ENCODE data around the gene IARS2. TPM values are rescaled to one million over a fixed set of nuclear protein-coding genes. Genes with fewer than 3 reads are reported as not detected.

IARS2 gene
- total RNA-seq (10 to 100 TPM; 80.8 to 83.0 TPM), polyA plus RNA-seq (68.9 TPM)

- H3K4me1 ChIP-seq (ENCODE audit: insufficient read depth, low read length), result peaks cover 22% of the 10 kb centered on the region
- no peaks in the 10 kb centered on the region for H3K27me3 Mint-ChIP-seq
- H3K9me3 ChIP-seq (ENCODE audit: low read length), result no peaks in the 10 kb centered on the region
- peaks cover 32 to 52% (median 38%) of the 10 kb centered on the region in 3 donors for H3K4me1 Mint-ChIP-seq
- DNase-seq, result peak; percentile 88 to 94 (median 90)
- H3K4me3 Mint-ChIP-seq, result peak within 1 kb of the TSS; percentile 53 to 89 (median 82)
- H3K36me3 ChIP-seq (ENCODE audit: insufficient read depth, low read length), result no peaks in the 10 kb centered on the region
- peaks cover 0 to 29% (median 7%) of the 10 kb centered on the region in 3 donors for H3K36me3 Mint-ChIP-seq
- POLR2A ChIA-PET, result interaction anchor here (1.2 kb wide), 1 partner anchor 37 kb away, joined by 4 read pairs; no protein-coding TSS in a partner anchor
- CTCF ChIA-PET, result interaction anchor here (1.1 kb wide), 2 partner anchors 21 to 105 kb away, joined by 3 read pairs; no protein-coding TSS in a partner anchor
- peak within 1 kb of the TSS; percentile 89 for H3K4me3 ChIP-seq (ENCODE audit: low read length)
- peak within 1 kb of the TSS; percentile 39 to 88 (median 70) for H3K27ac Mint-ChIP-seq
- peak within 1 kb of the TSS; percentile 81 for H3K27ac ChIP-seq (ENCODE audit: low read depth, low read length)
- no peaks in the 10 kb centered on the region for H3K27me3 ChIP-seq (ENCODE audit: insufficient read depth, low read length, poor library complexity, severe bottlenecking)
- H3K9me3 Mint-ChIP-seq, result no peaks in the 10 kb centered on the region
Measured at GRCh38 chr1:220094016-220094911, at the start of gene IARS2. Gene IARS2, plus strand, starts transcription at chr1:220094132. Its CDS starts 85 bp downstream, at chr1:220094217.

- H3K9me3 Mint-ChIP-seq, result no peaks in the 10 kb centered on the region
- CTCF ChIA-PET, result no interaction called here
- Histone ChIP-seq H3K36me3 (ENCODE audit: insufficient read depth, low read length) (no peaks in the 10 kb centered on the region), H3K4me1 (ENCODE audit: insufficient read depth, low read length) (peaks cover 26% of the 10 kb centered on the region), H3K9me3 (ENCODE audit: low read length) (no peaks in the 10 kb centered on the region), H3K27me3 (ENCODE audit: insufficient read depth, low read length, poor library complexity, severe bottlenecking) (no peaks in the 10 kb centered on the region), H3K27ac (ENCODE audit: low read depth, low read length) (peak overlapping the region; percentile 87), H3K4me3 (ENCODE audit: low read length) (peak overlapping the region; percentile 81)
- H3K4me1 Mint-ChIP-seq, result peaks cover 30 to 55% (median 41%) of the 10 kb centered on the region in 3 donors
- DNase-seq, result no peak
- H3K36me3 Mint-ChIP-seq, result peaks cover 0 to 27% (median 0%) of the 10 kb centered on the region in 3 donors
- POLR2A ChIA-PET, result interaction anchor here (0.6 kb wide), 1 partner anchor 26 kb away, joined by 3 read pairs; no protein-coding TSS in a partner anchor
- H3K27me3 Mint-ChIP-seq, result no peaks in the 10 kb centered on the region
- H3K4me3 Mint-ChIP-seq, result peak overlapping the region; percentile 85 to 97 (median 94)
- H3K27ac Mint-ChIP-seq, result peak overlapping the region; percentile 90 to 99 (median 95)
Measured at GRCh38 chr1:220044678-220045355, 49.1 kb upstream of the IARS2 start.

- no peaks in the 10 kb centered on the region for H3K27me3 ChIP-seq (ENCODE audit: insufficient read depth, low read length, poor library complexity, severe bottlenecking)
- H3K4me3 ChIP-seq (ENCODE audit: low read length), result peak overlapping the region; percentile 81
- POLR2A ChIA-PET, result interaction anchor here (0.6 to 1.0 kb wide), 2 partner anchors 9 to 44 kb away, joined by 7 to 8 read pairs; partner anchors contain the start of gene BPNT1
- no peaks in the 10 kb centered on the region for H3K36me3 ChIP-seq (ENCODE audit: insufficient read depth, low read length)
- Mint-ChIP-seq H3K27ac (peak overlapping the region; percentile 90 to 99 (median 95)), H3K36me3 (peaks cover 0 to 23% (median 0%) of the 10 kb centered on the region in 3 donors), H3K4me3 (peak overlapping the region; percentile 85 to 97 (median 94)), H3K9me3 (no peaks in the 10 kb centered on the region), H3K27me3 (no peaks in the 10 kb centered on the region), H3K4me1 (peaks cover 30 to 55% (median 41%) of the 10 kb centered on the region in 3 donors)
- CTCF ChIA-PET, result interaction anchor here (0.7 to 1.3 kb wide), 3 partner anchors 12 to 66 kb away, joined by 3 read pairs; no protein-coding TSS in a partner anchor
- H3K27ac ChIP-seq (ENCODE audit: low read depth, low read length), result peak overlapping the region; percentile 87
- H3K4me1 ChIP-seq (ENCODE audit: insufficient read depth, low read length), result peaks cover 26% of the 10 kb centered on the region
- peak in 3 of 5 donors; percentile 17 to 47 (median 18) for DNase-seq
- no peaks in the 10 kb centered on the region for H3K9me3 ChIP-seq (ENCODE audit: low read length)
Measured at GRCh38 chr1:220045356-220046051, 48.4 kb upstream of the IARS2 start.

- peaks cover 26% of the 10 kb centered on the region for H3K4me1 ChIP-seq (ENCODE audit: insufficient read depth, low read length)
- CTCF ChIA-PET, result interaction anchor here (0.7 to 1.3 kb wide), 4 partner anchors 10 to 66 kb away, joined by 3 to 4 read pairs (median 3); no protein-coding TSS in a partner anchor
- POLR2A ChIA-PET, result interaction anchor here (0.6 to 1.0 kb wide), 2 partner anchors 8 to 43 kb away, joined by 7 to 8 read pairs; partner anchors contain the start of gene BPNT1
- H3K27ac Mint-ChIP-seq, result peak within 1 kb of the TSS; percentile 90 to 99 (median 95)
- H3K4me1 Mint-ChIP-seq, result peaks cover 30 to 50% (median 41%) of the 10 kb centered on the region in 3 donors
- no peaks in the 10 kb centered on the region for H3K36me3 ChIP-seq (ENCODE audit: insufficient read depth, low read length)
- DNase-seq, result peak; percentile 89 to 97 (median 97)
- no peaks in the 10 kb centered on the region for H3K9me3 Mint-ChIP-seq
- no peaks in the 10 kb centered on the region for H3K27me3 ChIP-seq (ENCODE audit: insufficient read depth, low read length, poor library complexity, severe bottlenecking)
- peak within 1 kb of the TSS; percentile 85 to 97 (median 94) for H3K4me3 Mint-ChIP-seq
- peak within 1 kb of the TSS; percentile 81 for H3K4me3 ChIP-seq (ENCODE audit: low read length)
- H3K27ac ChIP-seq (ENCODE audit: low read depth, low read length), result peak within 1 kb of the TSS; percentile 87
- peaks cover 0 to 19% (median 0%) of the 10 kb centered on the region in 3 donors for H3K36me3 Mint-ChIP-seq
- no peaks in the 10 kb centered on the region for H3K9me3 ChIP-seq (ENCODE audit: low read length)
- no peaks in the 10 kb centered on the region for H3K27me3 Mint-ChIP-seq
Measured at GRCh38 chr1:220046052-220046930, 47.6 kb upstream of the IARS2 start, which contains the start of gene EPRS1. Gene EPRS1, minus strand, starts transcription at chr1:220046505. Its CDS starts 117 bp downstream, at chr1:220046388.

GRCh38 chr1:220056374-220056773 is 37.6 kb upstream of the IARS2 start:
- DNase-seq, result peak in 1 of 5 donors; percentile 58
- H3K4me1 ChIP-seq (ENCODE audit: insufficient read depth, low read length), result peaks cover 5% of the 10 kb centered on the region
- no peak overlapping the region for H3K4me3 ChIP-seq (ENCODE audit: low read length)
- Mint-ChIP-seq H3K27ac (peak overlapping the region; percentile 89 to 98 (median 94)), H3K36me3 (peaks cover under 1 to 23% (median 11%) of the 10 kb centered on the region in 3 donors), H3K27me3 (no peaks in the 10 kb centered on the region), H3K4me3 (peak overlapping the region; percentile 22 to 85 (median 74)), H3K4me1 (peaks cover 11 to 14% (median 12%) of the 10 kb centered on the region in 3 donors), H3K9me3 (no peaks in the 10 kb centered on the region)
- H3K27ac ChIP-seq (ENCODE audit: low read depth, low read length), result no peak overlapping the region
- ChIA-PET POLR2A (no interaction called here), CTCF (interaction anchor here (0.8 kb wide), 1 partner anchor 9 kb away, joined by 4 read pairs; no protein-coding TSS in a partner anchor)
- H3K27me3 ChIP-seq (ENCODE audit: insufficient read depth, low read length, poor library complexity, severe bottlenecking), result no peaks in the 10 kb centered on the region
- H3K36me3 ChIP-seq (ENCODE audit: insufficient read depth, low read length), result peaks cover 4% of the 10 kb centered on the region
- no peaks in the 10 kb centered on the region for H3K9me3 ChIP-seq (ENCODE audit: low read length)

GRCh38 chr1:220060876-220061275 is 33.1 kb upstream of the IARS2 start:
- ChIA-PET CTCF (no interaction called here), POLR2A (no interaction called here)
- Mint-ChIP-seq H3K4me1 (peaks cover 8 to 9% (median 8%) of the 10 kb centered on the region in 3 donors), H3K9me3 (no peaks in the 10 kb centered on the region), H3K36me3 (peaks cover 20 to 58% (median 28%) of the 10 kb centered on the region in 3 donors), H3K27ac (peak overlapping the region in 2 of 8 donors; percentile 7 to 24), H3K27me3 (no peaks in the 10 kb centered on the region), H3K4me3 (no peak overlapping the region)
- Histone ChIP-seq H3K4me3 (ENCODE audit: low read length) (no peak overlapping the region), H3K4me1 (ENCODE audit: insufficient read depth, low read length) (peaks cover 4% of the 10 kb centered on the region), H3K27me3 (ENCODE audit: insufficient read depth, low read length, poor library complexity, severe bottlenecking) (no peaks in the 10 kb centered on the region), H3K36me3 (ENCODE audit: insufficient read depth, low read length) (peaks cover 13% of the 10 kb centered on the region), H3K27ac (ENCODE audit: low read depth, low read length) (no peak overlapping the region), H3K9me3 (ENCODE audit: low read length) (no peaks in the 10 kb centered on the region)
- no peak for DNase-seq

All from CD8-positive, alpha-beta memory T cell (primary cell).